ENCODE data around the gene ITGB1.
A peak's percentile ranks its signal among the peaks of the same experiment; 100 is the strongest.
"Not testable (repeated sequence)": the region's sequence is repeated elsewhere in the genome, so short reads cannot be mapped to it uniquely, and the experiment has no call there.

Gene ITGB1

GRCh38 chr10:32958085-32959005 is at the start of gene ITGB1:
TSS of gene ITGB1 (minus strand) at chr10:32958230. CDS start at chr10:32935558, 22,672 bp downstream.
- peak; percentile 74 for DNase-seq

DNA sequence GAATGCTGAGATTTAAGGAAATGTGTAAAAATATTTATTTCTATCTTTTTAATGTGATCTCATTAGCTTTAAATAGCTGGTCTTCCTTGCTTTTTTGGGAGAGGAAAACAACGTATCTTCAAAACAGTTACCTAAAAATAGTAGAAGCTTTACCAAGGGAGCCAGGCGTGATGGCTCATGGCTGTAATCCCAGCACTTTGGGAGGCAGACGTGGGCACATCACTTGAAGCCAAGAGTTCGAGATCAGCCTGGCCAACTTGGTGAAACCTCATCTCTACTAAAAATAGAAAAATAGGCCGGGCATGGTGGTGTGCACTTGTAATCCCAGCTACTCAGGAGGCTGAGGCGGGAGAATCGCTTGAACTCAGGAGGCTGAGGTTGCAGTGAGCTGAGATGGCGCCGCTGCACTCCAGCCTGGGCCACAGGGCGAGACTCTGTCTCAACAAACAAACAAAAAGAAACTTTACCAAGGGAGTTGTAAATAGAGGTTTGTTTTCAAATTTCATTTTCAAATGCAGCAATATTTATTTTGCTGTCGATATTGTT is 48.4 kb upstream of the ITGB1 start:
- DNase-seq = no peak

DNA sequence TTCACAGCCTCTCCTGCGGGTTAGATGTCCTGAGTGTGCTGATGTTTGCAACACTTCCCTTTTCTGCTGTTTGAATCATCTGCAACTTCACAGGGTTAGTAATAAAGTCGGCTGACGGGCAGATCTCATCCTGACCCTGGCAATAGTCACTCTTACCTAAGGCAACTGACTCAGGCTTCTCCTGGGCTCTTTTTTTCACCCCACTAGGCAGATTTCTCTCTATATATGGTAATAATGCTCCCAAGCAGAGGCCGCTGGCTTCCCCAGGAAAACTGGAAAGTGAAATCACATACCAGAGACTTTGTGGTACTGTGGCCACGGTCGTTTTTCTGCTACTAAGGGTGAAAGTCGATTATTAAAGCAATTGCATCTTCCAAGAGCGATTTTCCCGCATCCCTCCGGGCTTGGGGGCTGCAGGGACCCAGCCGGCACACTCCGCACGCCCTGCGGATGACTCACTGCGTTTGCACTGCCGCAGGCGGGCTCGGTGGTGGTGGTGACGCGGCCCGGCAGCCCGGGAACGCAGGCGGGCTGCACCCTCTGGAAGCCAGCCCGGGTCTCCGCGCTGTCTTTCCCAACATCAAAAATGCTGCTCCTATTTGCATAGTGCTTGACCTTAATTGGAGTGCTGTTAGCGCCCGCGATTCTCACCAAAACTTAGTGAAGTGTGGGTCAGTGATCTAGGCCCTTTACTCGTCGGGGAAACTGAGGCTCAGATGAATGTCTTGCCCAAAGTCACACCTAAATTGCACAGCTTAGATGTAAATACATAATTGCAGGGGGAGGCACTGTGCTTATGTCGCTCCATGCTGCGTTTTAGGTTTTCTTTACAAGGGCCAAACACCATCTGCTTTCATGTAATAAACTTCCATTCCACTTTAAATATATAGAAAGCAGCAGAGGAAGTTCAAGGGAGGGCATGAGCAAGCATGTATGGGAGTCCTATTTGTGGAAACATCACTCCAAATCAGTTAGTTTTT is 47.6 kb upstream of the ITGB1 start:
- no peak for DNase-seq

DNA sequence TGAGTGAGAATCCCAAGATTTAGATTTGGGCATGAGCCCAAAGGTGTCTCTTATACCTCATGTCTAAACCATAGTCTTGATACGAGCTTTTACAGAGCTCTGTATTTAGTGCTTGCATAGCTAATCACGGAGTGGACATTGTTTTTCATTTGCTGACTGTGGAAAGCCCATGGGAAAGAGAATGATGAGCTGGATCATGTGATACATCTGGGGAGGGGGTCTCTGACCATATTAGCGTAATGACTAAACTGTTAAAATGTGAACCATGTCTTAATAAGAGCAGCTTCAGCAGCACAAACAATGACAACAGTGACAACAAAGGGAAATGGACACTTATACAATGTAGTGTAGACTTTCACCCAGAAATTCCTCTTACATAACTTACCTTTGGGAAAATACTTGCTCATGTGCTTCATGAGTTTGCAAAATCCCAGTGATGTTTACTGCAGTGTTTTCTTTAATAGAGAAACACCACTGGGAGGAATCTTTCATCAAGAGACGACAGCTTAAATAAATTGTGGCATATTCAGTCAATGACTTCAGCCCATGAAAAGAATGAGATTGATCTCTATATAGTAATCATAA is 44.0 kb upstream of the ITGB1 start:
- no peak for DNase-seq

DNA sequence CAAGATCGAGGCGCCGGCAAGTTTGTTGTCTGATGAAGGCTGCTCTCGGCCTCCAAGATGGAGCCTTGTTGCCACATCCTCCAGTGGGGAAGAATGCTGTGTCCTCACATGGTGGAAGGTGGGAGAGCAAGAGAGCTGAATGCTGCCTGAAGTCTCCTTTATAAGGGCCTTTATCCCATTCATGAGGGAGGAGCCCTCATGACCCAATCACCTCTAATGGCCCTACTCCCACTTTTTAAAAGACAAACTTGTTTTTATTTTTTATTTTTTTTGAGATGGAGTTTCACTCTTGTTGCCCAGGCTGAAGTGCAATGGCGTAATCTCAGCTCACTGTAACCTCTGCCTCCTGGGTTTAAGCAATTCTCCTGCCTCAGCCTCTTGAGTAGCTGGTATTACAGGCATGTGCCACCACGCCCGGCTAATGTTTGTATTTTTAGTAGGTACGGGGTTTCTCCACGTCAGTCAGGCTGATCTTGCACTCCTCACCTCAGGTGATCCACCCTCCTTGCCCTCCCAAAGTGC is 40.1 kb upstream of the ITGB1 start:
- not testable (repeated sequence) for DNase-seq

DNA sequence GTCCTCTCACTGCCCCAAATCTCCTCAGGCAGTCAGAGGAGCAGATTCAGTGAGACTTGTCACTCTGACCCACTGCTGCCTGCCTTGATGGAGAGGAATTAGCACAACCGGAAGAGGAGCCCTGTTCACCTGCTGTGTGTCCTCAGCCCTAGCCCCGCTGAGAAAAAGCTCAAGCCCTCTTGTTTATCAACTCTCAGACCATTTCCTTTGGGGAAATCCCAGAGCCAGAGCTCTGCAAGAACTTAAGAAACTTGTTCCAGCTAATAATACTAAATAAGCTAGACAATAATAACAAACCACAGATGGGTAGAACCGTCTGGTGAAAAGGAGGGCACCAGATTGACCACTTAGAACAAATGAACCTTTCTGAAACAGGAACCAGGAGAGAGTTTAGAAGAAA is 37.7 kb upstream of the ITGB1 start:
- DNase-seq = no peak

- DNase-seq = no peak
Measured at GRCh38 chr10:32995066-32995622, 37.1 kb upstream of the ITGB1 start.

- not testable (repeated sequence) for DNase-seq
Measured at GRCh38 chr10:32994632-32995031, 36.6 kb upstream of the ITGB1 start.

DNA sequence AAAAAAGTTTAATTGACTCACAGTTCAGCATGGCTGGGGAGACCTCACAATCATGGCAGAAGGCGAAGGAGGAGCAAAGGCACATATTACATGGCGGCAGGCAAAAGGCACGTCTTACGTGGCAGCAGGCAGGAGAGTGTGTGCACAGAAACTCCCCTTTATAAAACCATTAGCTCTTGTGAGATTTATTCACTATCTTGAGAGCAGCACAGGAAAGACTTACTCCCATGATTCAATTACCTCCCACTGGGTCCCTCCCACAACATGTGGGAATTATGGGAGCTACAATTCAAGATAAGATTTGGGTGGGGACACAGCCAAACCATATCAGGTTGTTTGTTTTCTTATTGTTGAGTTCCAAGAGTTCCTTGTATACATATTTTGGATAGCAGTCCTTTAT is 34.3 kb upstream of the ITGB1 start:
- DNase-seq = not testable (repeated sequence)

DNA sequence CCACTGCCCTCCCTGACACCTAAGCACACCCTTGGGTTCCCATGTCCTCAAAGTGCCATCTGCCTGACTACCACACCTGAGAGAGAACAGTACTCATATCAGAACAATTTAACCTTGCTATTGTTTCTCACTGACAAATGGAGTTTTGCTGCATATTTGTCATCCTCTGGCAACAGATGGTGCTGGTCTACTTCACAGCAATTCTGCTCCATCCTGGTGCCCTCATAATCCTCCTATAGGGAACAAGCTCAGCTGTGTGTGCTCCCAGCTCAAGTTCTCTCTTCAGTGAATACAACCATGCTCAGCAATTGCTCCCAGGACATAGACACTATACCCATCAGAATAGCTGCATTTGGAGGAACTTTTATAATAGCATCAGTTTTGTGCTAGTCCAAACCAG is 32.8 kb upstream of the ITGB1 start:
- no peak for DNase-seq

DNA sequence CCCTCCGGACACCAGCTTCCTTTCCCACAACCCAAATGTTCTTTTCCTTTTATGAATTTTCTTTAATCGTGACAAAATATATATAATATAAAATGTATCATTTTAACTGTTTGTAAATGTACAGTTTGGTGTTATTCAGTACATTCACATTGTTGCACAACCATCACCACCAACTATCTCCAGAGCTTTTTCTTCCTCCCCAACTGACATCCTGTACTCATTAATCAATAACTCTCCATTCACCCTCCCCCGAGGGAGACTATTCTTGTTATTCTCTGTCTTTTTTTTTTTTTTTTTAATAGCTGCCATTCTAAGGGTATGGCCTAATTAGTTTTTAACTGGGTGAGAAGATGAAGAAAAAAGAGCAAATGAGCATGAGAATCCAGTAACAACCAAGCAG is 30.6 kb upstream of the ITGB1 start:
- no peak for DNase-seq

GRCh38 chr10:32987172-32987571 is 29.1 kb upstream of the ITGB1 start:
- DNase-seq = no peak

DNA sequence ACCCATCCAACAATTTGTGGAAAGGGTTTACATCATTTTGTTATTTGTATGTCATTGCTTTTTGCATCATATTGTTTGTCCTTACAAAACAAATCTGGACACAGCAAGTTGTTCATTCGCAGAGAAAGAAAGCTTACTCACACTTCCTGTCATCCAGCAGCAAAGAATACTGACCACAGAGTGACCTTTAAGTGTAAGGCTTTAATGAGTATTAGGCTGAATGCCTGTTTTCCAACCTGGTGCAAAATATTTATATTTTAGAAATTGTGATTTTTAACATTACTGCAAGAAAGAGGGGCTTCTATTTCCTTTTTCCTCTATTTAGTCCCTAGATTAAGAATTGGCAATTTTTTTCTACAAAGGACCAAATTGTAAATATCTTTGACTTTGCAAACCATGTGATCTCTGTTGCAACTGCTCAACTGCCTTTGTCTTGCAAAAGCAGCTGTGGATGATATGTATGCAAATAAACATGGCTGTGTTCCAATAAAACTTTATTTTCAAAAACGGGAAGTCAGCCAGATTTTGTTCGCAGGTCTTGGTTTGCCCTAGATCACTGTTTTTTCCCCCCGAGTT is 27.8 kb upstream of the ITGB1 start:
- no peak for DNase-seq

DNA sequence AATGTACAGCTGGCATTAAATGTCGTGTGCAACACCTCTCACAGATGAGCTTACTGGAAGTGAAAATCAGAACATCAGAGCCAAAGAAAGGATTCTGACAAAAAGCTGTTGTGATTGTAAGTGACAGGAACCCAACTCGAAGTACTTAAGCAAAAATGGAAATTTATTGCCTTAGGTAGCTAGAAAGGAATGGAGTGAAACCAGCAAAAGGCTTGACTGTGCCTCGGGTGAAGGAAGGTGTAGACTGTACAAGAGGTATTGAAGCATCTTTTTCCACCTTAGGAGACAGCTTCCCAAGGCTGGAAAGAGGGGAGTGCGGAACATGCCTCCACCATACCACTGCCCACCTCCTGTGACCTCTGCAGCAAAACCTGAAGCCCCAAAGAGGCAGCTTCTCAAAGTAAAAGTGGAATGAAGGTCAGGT is 27.3 kb upstream of the ITGB1 start:
- DNase-seq = no peak

DNA sequence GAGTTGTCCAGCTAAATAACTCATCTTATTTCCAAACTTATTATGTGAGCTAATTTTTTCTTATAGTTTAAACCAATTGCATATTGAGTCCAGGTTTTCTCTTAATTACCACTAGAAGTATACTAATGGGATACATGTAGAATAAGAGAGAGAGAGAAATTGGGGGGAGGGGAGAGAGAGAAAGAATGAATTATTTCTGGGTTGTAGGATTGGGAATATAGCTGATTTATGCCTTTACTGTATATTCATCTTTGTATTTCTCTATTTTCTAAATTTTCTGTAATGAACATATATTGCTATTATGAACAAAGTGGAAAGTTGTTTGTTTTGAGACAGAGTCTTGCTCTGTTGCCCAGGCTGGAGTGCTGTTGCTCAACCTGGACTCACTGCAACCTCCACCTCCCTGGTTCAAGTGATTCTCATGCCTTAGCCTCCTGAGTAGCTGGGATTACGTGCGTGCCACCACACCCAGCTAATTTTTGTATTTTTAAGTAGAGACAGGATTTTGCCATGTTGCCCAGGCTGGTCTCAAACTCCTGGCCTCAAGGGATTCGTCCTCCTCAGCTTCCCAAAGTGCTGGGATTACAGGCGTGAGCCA is 26.1 kb upstream of the ITGB1 start:
- DNase-seq = no peak

DNA sequence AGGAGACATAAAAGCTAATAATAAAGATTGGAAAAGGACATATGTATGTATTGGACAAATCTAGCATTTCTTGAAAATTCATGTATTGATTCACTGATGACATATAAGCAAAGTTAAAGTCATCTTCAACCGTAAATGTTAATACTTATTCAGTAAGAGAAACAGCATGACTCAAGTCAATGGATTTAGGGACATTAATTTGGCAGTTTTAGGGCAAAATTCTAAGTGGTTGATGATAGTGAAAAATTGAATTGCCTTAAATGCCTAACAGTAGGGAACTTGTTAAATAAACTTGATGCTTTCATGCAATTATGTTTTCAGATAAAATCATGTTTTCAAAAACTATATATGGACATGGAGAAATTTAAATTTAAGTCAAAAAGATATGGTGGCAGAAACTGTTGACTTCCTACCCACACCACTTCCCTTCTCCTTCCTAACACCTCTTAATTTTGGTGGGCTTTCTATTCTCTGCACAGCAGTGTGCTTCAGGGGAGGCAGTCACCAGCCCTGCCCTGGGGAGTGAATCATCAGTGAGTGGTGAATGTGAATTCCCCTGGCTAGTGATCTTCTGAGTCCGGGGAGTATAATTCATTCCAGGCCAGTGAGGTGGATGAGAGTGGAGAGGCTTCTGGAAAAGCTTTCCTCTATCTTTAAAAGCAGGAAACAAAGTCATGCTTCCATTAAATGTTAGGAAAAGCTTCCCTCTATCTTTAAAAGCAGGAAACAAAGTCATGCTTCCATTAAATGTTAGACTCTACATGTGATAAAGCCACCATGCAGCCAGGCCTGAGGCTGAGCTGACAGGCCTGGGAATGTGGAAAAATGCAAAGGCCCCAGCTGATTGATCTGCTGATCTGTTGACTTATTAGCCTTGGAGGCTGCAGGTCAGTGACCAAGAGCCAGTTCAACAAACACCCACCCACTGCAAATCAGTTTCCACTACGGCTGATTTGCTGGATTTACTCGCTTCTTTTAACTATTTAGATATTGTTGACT is 25.2 kb upstream of the ITGB1 start:
- no peak for DNase-seq

DNA sequence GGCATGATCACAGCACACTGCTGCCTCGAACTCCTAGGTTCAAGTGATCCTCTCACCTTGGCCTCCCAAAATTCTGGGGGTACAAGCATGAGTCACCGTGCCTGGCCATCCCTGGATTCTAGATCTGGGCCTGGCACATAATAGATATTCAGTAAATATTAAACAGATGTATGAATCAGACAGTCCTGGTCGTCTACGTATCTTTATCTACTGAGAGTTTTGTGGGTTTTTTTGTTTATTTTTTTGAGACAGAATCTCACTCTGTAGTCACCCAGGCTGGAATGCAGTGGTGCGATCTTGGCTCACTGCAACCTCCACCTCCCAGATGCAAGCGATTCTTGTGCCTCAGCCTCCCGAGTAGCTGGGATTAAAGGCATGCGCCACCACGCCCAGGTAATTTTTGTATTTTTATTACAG is 24.3 kb upstream of the ITGB1 start:
- DNase-seq = no peak

DNA sequence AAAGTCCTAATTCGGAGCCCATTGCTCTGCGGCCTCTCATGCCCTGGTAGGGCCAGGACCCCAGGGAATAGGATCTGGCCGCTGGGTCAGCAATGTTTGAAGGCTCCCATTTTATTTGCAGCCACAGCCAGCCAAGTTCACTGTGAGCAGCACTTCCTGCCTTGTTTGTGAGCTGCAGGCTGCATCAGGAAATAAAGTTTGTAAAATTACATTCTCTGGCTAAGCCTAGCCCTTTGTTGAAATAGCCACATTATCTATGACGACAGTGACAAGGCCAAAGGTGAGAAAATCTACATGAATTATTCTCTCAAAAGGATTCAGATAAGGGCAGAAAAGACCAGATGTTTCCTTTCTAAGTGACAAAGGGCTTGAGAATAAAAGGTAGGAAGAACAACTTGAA is 23.7 kb upstream of the ITGB1 start:
- DNase-seq = no peak

GRCh38 chr10:32980558-32981468 is 22.8 kb upstream of the ITGB1 start:
- DNase-seq = peak; percentile 76
